ENCODE results near the gene ARFGAP1.

DNA sequence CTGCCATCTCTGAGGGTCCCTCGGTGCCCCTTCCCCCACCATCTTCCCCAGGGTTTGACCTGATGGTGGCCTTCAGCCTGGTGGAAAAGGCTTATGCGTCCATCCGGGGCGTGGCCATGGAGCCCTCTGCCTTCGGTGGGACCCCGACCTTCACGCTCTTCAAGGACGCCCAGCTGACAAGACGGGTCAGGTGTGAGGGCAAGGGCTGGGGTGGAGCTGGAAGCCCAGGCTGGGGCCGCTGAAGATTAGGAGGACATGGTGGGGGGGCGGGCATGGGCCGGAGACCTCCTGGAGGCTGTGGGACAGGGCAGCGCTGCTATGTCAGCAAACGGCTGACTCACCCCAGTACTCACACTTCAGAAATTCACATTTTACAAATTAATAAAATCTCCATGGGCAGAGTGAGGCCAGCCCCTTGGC is 43.9 kb downstream of the ARFGAP1 start:
- TF ChIP-seq, protein P1, sequence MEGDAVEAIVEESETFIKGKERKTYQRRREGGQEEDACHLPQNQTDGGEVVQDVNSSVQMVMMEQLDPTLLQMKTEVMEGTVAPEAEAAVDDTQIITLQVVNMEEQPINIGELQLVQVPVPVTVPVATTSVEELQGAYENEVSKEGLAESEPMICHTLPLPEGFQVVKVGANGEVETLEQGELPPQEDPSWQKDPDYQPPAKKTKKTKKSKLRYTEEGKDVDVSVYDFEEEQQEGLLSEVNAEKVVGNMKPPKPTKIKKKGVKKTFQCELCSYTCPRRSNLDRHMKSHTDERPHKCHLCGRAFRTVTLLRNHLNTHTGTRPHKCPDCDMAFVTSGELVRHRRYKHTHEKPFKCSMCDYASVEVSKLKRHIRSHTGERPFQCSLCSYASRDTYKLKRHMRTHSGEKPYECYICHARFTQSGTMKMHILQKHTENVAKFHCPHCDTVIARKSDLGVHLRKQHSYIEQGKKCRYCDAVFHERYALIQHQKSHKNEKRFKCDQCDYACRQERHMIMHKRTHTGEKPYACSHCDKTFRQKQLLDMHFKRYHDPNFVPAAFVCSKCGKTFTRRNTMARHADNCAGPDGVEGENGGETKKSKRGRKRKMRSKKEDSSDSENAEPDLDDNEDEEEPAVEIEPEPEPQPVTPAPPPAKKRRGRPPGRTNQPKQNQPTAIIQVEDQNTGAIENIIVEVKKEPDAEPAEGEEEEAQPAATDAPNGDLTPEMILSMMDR (IDR thresholded peaks at IDR 0.05): no peak
- no peak for TF ChIP-seq POLR2A (IDR thresholded peaks at IDR 0.05)
